NCI-H187 treated with DMSO at 0.1 percent for 48 hours (cell line): ENCODE measurements around the gene BCAS1.

ENCODE experiments used
- DNase-seq: peaks from one replicate; lab custom pipeline; 2025; lab: John Stamatoyannopoulos, UW

BCAS1 gene

DNA sequence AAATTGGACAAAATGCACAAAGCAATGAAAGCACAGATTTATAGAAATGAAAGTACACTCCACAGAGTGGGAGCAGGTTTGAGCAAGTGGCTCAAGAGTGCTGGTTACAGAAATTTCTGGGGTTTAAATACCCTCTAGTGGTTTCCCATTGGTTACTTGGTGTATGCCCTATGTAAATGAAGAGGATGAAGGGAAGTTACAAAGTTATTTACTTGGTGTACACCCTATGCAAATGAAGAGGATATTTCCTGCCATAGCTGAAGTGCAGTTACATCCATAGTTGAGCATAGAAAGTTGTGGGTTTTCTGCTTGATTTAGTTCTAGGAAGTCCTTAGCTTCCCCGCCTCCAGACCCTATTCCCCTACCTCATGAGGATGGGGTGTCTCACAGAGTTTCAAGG is 22.7 kb downstream of the BCAS1 start:
- no peak for DNase-seq

DNA sequence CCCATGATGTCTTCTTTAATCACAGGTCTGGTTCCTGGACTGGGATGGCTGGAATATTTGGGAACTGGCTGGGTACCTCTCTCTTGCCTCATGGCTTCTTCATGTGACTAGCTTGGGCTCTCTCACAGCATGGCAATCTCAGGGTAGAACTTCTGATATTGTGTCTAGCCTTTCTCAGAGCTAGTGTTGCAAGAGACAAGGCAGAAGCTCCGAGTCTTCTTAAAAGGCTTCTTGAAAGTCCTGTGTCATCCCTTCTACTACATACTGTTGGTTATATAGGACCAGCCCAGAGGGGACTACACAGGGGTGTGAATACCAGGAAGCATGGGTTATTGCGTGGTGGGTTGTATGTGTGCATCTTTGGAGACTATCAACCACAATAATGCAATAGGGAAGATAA is 23.3 kb downstream of the BCAS1 start:
- no peak for DNase-seq

DNA sequence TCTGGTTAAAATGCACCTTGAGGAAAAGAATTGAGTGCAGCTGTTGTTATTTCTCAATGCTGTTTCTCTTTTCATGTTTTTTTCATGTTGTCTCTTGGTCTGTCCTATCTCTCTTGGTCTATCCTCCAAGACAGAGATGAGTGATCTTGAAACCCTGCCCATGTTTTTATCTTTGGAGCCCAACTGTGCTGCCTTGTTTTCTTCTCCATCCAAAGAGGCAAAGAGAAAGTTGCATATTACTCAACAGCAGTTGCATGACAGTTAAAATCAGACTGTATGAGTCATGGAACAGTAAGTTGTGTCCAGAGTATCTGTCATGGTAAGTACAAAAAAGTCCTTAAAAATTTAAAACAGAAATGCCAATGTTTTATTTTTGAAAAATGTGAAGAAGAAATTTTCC is 26.2 kb downstream of the BCAS1 start:
- DNase-seq, result no peak

DNA sequence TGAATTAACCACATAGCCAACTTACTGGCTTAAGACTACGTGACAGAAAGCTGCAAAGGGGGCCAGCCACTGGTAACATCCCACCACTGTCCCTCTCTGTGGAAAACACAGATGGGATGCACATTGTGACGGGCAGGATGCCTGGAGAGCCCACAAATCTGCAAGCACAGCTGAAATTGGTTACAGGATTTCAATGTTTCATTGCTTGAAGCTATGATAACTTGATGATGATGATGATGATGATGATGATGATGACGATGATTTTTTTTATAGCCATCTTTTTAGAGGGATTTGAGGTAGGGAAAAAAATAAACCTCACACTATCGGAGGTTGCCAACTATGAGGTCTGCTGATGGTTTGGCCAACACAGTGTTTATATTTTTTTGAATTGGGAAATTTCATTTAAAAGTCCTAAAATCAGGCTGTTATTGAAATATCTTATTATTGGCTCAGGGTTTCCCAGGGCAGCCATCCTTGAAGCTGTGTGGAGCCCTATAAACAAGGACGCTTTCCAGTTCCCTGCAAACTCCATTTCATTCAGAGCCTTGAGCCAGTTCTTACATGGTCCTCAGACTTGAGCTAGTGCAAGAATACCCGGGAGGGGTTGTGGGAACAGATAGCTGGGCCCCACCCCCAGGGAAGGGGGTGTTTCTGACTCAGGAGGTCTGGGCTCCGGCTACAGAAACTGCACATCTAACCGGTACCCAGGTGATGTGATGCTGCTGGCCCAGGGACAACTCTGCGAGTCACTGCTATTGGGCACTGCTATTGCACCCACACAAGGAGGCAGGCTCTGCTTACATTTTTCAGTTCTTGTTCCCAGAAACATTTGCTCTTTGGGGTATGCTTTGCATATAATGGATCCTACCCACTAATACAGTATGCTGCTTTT is 27.1 kb downstream of the BCAS1 start:
- DNase-seq, result no peak

DNA sequence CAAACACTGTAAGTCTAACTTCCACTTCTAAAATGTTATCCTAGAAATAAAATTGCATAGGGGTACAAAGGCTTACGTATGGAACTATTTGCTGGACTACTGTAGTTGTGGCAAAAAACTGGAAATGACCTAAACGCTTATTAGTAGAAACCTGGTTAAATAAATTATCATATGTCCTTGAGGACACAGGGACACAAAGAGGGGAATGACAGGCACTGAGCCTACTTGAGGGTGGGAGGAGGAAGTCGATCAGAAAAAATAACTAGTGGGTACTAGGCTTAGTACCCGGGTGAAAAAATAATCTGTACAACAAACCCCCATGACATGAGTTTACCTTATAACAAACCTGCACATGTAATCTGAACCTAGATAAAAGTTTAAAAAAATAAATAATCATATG is 28.4 kb downstream of the BCAS1 start:
- DNase-seq, result no peak

DNA sequence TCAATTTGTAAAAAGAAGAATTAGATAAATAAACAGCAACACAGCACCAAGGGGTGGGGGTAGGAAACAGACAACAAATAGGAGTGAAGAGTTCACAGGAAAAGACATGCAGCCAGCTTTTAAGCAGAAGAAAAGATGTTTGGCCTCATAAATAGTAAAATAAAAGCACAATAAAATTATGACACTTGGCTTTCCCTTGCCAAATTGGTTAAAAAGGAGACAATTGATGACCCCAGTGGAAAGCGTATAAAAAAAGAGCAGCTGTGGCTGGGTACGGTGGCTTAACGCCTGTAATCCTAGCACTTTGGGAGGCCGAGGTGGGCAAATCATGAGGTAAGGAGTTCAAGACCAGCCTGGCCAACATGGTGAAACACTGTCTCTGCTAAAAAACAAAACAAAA is 29.1 kb downstream of the BCAS1 start:
- no peak for DNase-seq

DNA sequence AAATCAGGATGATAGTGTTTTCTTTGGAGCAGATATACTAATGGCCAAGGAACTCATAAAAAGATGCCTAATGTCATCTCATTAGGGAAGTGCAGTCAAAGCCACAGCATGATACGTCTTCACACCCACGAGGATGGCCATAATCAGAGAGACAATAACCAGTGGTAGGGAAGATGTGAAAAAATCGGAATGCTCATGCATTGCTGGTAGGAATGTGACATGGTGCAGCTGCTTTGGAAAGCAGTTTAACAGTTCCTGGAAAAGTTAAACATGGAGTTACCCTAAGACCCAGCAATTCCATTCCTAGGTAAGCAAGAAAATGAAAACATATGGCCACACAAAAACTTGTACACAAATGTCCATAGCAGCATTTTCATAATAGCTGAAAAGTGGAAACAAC is 29.9 kb downstream of the BCAS1 start:
- no peak for DNase-seq

DNA sequence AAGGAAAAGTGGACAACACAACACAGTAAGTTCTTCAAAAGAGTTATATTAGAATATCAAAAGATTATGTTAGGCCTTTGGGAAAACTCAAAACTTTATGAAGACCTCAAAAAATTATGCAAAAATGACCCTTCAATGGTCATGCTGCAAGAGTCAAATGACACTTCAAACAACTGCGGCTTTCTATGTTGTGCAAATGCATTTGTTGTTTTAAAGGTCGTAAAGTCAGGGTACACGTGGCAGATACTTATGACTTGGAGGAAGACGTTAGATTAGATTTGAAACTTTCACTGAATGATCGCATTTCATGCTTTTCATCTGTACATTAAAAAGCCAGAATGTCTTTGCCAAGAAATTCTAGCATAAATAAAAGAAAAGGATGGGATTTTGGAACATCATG is 31.4 kb downstream of the BCAS1 start:
- no peak for DNase-seq

DNA sequence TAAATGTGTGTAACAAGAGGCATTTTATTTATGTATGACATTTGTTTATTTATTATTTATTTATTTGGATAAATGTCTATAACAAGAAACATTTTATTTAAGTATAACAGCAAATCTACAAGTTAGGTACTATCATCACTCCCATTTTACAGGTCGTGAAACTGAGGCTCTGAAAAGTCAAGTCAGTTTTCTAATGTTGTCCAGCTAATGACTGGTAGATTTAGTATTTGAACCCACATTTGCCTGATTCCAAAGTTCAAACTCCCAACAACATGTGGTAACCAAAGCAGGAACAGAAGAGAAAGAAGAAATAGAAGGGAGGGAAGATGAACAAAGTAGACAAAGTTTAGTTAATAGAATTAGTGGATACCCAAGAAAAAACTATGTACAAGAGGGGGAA is 32.9 kb downstream of the BCAS1 start:
- no peak for DNase-seq

DNA sequence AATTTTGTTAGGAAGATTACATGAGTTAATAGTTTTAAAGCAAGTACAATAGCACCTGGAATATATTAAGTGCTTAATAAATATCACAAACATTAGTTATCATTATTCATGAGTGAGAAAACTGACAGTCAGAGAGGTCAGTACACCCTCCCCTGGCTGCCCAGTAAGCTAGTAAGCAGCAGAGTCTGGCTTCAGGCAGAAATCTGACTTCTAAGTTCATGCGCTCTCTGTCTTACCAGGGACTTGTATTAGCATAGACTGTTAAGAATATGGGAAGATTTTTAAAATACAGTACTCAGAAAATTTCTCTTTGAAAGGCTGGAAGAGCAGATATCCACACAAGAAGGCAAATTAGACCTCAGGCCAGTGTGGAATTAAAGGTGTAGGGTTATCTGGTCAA is 40.8 kb downstream of the BCAS1 start:
- DNase-seq, result no peak

DNA sequence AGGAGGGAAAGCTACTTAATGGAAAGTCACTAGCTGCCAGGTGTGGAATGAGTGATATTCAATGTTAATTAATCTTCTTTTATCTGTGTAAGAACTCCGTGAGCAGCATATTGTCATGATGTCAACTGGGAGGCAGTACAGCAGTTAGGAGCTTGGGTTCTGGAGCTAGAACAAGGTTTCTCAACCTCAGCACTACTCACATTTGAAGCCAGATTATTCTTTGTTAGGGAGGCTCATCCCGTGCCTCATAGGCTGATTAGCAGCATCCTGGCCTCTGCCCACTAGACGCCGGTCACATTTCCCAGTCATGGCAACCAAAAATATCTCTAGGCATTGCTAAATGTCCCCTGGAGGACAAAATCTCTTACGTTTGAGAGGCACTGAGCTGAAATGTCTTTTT is 41.2 kb downstream of the BCAS1 start:
- DNase-seq, result no peak

DNA sequence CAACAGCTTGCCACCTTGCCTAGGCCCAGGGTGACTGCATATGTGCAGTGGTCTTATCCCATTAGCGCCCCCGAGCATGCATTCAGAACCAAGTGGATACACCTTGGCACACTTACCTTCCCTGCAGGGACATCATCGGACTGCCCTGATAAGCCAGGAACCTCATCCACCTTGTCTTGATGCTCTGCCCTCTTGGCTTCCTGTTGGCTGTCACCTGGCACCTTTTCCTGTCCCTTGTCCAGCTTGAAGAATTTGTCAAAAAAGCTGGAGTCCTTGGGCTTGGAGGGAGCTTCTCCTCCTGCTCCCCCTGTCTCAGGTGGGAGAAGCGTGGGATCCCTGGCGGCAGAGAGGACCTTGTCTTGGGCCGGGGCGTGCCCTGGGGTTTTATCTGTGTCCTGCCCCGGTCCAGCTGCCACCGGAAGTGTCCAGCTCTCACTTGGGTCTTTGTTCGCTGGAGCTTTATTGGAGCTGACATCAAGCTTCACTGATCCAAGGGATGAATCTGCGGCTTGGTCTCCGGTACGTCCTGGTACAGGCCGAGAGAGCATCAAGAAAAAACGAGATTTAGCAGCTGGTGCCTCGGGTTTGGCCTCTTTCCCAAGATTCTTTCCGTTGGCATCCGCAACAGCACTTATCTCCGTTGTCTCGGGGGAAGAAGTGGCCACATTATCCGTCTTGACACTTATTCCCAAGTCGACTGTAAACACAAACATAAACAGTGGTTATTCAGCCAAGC is 42.0 kb downstream of the BCAS1 start:
- no peak for DNase-seq

DNA sequence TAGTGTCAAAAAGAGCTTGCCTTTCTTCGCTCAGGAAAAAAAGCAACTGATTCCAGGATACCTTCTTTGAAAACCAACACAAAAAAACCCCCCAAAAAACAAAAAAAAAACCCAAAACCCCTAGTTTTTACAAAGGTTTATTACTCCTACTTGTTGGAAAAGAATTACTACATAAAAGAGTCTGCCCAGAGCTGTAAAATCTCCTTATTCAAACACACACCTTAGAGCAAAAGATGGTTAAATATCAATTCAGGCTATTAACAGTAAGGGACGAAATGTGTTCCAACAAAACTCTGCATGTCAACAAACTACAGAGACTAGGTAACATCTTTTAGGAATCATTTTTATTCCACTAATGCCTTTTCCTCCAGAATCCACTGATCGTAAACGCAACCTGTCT is 42.7 kb downstream of the BCAS1 start:
- no peak for DNase-seq

DNA sequence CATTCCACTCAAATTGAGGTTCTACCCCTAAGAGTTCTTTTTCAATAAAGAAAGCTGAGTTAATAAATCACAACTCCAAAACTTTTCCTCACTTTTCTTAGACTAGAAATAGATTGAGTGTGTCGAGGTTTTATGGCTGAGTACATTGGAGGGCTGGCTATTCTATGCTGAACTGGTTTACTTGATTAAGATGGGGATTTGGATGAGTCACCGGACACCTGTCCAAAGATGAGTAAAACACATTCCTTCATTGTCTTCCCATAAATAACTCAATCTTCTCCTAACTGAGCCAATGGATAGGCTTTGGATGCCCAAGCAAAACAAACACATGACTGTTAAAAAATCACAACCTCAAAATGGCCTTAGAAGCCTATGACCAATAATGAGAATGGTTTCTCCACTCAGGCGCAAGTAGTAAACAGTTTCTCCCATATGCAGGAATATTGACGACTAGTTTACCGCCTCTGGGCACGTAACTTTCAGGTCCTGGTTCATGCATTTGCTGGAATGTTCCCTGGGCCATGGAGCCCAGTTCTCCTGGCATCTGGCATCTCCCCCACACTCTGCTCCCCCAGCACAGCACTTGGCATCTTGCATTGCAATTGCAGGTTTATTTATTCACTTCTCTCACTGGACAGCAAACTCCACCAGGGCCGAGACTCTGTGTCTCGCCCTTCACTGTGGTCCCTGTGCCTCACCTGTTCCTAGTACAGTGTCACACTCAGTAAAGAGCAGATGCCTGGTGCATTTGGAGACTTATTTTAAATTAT is 43.9 kb downstream of the BCAS1 start:
- no peak for DNase-seq

DNA sequence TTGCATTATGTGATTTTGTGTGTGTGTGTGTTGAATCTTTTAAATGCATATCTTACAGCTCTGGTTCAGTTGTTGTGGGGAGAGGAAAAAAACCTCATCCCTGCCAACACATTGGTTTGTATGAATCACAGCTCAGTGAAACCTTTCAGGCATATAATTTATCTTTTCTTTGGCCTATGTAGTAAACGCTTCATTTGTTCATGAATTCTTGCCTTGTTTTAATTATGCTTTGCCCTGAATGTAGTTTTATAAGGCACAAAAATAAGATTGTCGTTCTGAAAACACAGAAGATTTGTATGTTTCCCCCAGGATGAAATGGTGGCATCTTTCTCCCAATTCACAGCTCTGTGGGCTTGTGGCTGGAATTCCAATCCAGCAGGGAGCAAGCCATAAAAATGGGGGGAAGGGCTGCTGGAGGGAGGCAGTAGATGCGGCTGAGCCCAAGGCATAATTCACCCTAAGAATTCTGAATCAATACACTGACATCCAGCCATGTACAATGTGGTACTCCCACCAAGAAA is 45.1 kb downstream of the BCAS1 start:
- DNase-seq, result no peak

DNA sequence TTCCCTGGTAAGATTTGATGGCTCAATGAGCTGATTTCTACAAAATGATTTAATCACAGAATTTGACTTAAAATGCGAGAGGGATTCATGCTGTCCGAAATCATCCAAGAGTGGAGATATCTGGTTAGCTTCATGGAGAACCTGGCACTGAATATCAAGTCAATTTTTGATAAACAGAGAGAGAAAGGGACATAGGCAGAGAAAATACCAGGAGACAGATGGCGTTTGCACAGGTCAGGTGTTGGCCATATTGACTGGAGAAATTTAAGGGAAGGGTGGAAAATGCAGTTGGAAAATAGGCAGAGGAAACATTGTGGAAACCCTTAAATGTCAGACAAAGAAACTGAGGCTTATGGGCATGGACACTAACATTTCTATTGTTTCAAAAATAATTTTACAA is 47.0 kb downstream of the BCAS1 start:
- no peak for DNase-seq

DNA sequence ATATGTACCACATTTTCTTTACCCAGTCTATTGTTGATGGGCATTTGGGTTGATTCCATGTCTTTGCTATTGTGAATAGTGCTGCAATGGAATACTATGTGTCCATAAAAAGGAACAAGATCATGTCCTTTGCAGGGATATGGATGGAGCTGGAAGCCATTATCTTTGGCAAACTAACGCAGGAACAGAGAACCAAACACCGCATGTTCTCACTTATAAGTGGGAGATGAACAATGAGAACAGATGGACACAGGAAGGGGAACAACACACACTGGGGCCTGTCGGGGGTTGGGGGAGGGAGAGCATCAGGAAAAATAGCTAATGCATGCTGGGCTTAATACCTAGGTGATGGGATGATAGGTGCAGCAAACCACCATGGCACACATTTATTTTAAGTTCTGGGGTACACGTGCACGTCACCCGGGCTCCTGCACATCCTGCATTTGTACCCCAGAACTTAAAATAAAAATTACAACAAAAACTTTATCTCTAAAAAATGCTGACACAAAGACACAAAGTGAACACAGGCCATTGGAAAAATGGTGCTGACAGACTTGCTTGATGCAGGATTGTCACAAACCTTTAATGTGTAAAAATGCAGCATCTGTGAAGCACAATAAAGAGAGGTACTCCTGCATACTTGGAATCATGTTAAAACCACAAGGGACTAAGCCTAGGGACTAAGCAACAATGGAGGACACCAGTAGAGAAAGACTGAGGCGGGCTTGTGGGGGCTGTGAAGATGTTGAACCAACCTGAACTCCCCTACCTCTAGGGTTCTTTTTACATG is 48.8 kb downstream of the BCAS1 start:
- no peak for DNase-seq

DNA sequence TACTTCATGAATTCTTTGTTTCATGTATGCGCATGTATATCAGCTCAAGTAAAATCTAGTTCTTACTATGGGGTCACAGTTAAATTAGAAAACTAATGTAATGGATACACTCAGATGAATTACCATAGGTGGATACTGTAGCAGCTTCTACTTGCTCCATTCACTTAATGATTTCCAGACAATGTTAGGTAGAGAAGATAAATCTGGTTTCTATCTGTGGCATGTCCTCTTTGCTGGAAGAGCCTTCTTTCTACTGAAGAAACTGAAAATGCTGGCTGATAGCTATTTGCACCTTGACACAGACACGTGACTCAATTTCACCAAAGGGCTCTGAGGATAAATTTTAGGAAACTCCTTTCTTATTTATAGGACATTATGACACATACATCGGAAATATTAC is 49.5 kb downstream of the BCAS1 start:
- no peak for DNase-seq

DNA sequence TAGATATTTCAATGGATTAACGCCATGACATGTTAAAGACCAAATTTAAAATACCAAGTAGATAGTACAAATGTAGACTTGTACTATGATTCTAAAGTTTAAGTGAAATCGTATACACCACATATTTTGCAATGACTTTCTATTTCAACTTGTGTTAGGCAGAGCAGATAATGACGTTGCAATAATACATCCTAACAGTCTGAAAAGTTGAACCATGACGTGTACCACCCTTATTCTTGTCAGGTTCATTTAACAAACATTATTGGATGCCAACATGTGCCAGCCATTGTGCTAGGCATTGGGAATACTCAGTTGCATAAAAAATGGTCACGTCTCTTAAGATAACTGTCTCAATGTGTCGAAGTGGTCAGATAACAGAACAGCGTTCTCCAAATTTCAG is 50.0 kb downstream of the BCAS1 start:
- DNase-seq, result no peak

DNA sequence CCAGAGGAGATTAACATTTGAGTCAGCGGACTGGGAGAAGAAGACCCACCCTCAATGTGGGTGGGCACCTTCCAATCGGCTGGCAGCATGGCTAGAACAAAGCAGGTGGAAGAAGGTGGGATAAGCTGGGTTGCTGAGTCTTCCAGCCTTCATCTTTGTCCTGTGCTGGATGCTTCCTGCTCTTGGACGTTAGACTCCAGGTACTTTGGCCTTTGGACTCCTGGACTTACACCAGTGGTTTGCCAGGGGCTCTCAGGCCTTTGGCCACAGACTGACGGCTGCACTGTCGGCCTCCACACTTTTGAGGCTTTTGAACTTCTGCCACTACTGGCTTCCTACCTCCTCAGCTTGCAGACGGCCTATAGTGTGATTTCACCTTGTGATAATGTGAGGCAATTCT is 50.8 kb downstream of the BCAS1 start:
- no peak for DNase-seq

DNA sequence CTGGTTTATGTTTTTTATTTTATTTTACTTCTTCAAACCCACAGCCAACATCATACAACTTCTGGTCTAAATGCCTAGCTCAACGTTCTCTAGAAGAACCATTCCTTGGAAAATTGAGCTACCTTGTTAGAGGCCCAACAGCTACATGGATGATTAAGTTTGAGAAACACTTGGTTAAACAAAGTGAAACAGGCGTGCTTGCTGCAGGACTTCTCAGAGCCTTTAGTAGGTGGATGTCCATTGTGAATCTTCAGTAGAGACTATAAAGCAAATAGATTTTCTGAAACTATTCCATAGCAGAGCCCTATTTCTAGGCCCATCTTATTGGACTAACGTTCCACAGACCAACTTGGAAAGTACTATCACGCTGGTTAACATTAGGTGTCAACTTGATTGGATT is 51.3 kb downstream of the BCAS1 start:
- DNase-seq, result no peak

DNA sequence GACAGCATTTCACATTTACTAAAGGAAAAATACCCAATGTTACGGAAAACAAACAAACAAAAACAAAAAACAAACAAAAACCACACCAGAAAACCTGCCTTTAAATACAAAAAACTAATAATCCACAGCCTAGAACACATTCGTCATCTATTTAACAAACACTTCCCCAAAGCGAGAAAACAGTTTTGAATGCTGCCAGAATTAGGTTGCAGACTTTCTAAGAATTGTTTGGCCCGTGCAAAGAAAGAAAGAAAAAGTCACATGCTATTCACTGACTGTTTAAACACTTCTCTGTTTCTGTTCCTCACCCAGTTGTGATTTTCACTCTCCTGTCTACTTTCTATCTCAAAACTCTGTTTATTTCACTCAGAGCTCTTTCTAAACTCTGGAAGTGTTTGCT is 52.5 kb downstream of the BCAS1 start:
- DNase-seq, result no peak
